ENCODE results near the gene SNX27. TPM values are rescaled to one million over a fixed set of nuclear protein-coding genes. Genes with fewer than 3 reads are reported as not detected.

Gene SNX27
- polyA plus RNA-seq, 3 donors, result 40.1 to 57.1 (median 47.6) TPM

DNA sequence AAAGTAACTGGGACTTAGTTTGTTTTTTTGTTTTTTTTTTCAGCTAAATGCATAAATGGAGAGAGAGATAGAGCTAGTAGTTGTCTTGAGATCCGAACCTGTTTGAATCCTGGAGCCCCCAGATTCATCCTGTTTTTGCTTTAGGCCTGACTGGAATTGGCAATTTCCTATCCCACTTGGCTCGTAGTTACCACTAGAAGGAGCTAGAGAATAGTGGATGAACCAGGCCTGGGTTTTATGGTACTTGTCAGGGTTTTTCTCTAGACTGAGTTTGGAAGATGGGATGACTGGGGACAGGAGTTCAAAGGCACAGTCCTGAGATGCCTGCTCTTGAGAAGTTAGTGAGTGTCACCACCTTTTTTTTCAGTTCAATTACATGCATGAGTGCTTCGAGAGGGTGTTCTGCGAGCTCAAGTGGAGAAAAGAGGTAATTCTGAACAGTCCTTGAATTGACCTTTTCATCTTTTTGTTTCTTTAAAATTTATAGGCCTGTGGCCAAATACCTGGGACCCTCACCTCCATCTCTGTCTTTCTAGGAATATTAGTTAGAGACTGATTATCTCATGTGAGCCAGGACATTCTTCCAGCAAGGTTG, 81.3 kb downstream of the SNX27 start:
- intact Hi-C loops (cut with micrococcal nuclease), result no loop called here
- H3K27ac Mint-ChIP-seq, result peak overlapping the region; percentile 21 to 91 (median 47)
- peaks cover 57 to 78% of the 10 kb centered on the region in 2 donors for H3K36me3 ChIP-seq (replicated peaks in 1 of 2; ENCODE audit: control insufficient read depth in 1 of 2, insufficient read depth in 2 of 2, low read length in 2 of 2)

DNA sequence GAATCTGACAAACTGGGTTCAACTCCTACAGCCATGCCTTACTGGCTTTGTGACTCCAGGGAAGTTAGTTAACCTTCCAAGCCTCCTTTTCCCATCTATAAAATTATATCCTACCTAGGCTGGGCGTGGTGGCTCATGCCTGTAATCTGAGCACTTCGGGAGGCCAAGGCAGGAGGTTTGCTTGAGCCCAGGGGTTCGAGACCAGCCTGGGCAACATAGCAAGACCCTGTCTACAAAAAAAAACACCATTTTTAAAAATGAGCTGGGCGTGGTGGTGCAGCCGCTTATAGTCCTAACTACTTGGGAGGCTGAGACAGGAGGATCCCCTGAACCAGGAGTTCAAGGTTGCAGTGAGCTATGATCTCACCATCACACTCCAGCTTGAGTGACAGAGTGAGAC, 89.7 kb downstream of the SNX27 start:
- Histone ChIP-seq H3K9me3 (replicated peaks in 1 of 2; ENCODE audit: control insufficient read depth in 1 of 2, insufficient read depth in 1 of 2, low read length in 2 of 2) (no peaks in the 10 kb centered on the region), H3K4me3 (replicated peaks in 1 of 3; ENCODE audit: low read depth in 2 of 3, low read length in 3 of 3) (no peak overlapping the region), H3K27ac (ENCODE audit: low read depth in 1 of 2, low read length in 2 of 2) (no peak overlapping the region), H3K4me2 (replicated peaks; ENCODE audit: extremely low read depth, low read length, poor library complexity, severe bottlenecking) (no peak overlapping the region), H3K27me3 (ENCODE audit: control insufficient read depth in 2 of 2, insufficient read depth in 2 of 2, low read length in 2 of 2) (no peaks in the 10 kb centered on the region), H3K79me2 (ENCODE audit: insufficient read depth, low read length) (no peaks in the 10 kb centered on the region), H2AFZ (ENCODE audit: insufficient read depth, low read depth, low read length, poor library complexity, severe bottlenecking) (no peak overlapping the region), H3K4me1 (ENCODE audit: control insufficient read depth in 1 of 2, insufficient read depth in 2 of 2, low read length in 2 of 2) (peaks cover 0 to 5% of the 10 kb centered on the region in 2 donors), H4K20me1 (ENCODE audit: insufficient read depth, low read length) (peaks cover 16% of the 10 kb centered on the region), H3K36me3 (replicated peaks in 1 of 2; ENCODE audit: control insufficient read depth in 1 of 2, insufficient read depth in 2 of 2, low read length in 2 of 2) (peaks cover 54 to 57% of the 10 kb centered on the region in 2 donors), H3K9ac (ENCODE audit: insufficient read depth, low read length, poor library complexity, severe bottlenecking) (no peak overlapping the region)
- TF ChIP-seq, protein P1, sequence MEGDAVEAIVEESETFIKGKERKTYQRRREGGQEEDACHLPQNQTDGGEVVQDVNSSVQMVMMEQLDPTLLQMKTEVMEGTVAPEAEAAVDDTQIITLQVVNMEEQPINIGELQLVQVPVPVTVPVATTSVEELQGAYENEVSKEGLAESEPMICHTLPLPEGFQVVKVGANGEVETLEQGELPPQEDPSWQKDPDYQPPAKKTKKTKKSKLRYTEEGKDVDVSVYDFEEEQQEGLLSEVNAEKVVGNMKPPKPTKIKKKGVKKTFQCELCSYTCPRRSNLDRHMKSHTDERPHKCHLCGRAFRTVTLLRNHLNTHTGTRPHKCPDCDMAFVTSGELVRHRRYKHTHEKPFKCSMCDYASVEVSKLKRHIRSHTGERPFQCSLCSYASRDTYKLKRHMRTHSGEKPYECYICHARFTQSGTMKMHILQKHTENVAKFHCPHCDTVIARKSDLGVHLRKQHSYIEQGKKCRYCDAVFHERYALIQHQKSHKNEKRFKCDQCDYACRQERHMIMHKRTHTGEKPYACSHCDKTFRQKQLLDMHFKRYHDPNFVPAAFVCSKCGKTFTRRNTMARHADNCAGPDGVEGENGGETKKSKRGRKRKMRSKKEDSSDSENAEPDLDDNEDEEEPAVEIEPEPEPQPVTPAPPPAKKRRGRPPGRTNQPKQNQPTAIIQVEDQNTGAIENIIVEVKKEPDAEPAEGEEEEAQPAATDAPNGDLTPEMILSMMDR (IDR thresholded peaks at IDR 0.05), result no peak
- intact Hi-C loops (cut with micrococcal nuclease), result no loop called here
- Mint-ChIP-seq H3K27ac (peak overlapping the region in 1 of 7 donors; percentile 47), H3K27me3 (ENCODE audit: low read depth in 3 of 3) (peaks cover 0 to 5% (median 1%) of the 10 kb centered on the region in 3 donors), H3K9me3 (no peaks in the 10 kb centered on the region), H3K4me3 (no peak overlapping the region), H3K36me3 (peaks cover 44 to 48% of the 10 kb centered on the region in 2 donors), H3K4me1 (peaks cover 15% of the 10 kb centered on the region)
- no peak for DNase-seq
- WGBS (ENCODE audit: insufficient coverage), result 100% methylated on average over 1 of the region's 5 CpGs

More for the DNA sequence above, 81.3 kb downstream of the SNX27 start:
- H3K9me3 Mint-ChIP-seq, result peaks cover 0 to 3% (median 0%) of the 10 kb centered on the region in 7 donors
- Histone ChIP-seq H2AFZ (ENCODE audit: insufficient read depth, low read depth, low read length, poor library complexity, severe bottlenecking) (no peak overlapping the region), H3K4me2 (replicated peaks; ENCODE audit: extremely low read depth, low read length, poor library complexity, severe bottlenecking) (no peak overlapping the region), H3K79me2 (ENCODE audit: insufficient read depth, low read length) (no peaks in the 10 kb centered on the region), H3K27me3 (ENCODE audit: control insufficient read depth in 2 of 2, insufficient read depth in 2 of 2, low read length in 2 of 2) (no peaks in the 10 kb centered on the region), H4K20me1 (ENCODE audit: insufficient read depth, low read length) (peaks cover 17% of the 10 kb centered on the region), H3K9ac (ENCODE audit: insufficient read depth, low read length, poor library complexity, severe bottlenecking) (no peak overlapping the region), H3K9me3 (replicated peaks in 1 of 2; ENCODE audit: control insufficient read depth in 1 of 2, insufficient read depth in 1 of 2, low read length in 2 of 2) (no peaks in the 10 kb centered on the region), H3K27ac (ENCODE audit: low read depth in 1 of 2, low read length in 2 of 2) (peak overlapping the region in 1 of 2 donors; percentile 70), H3K4me1 (ENCODE audit: control insufficient read depth in 1 of 2, insufficient read depth in 2 of 2, low read length in 2 of 2) (peaks cover 25 to 27% of the 10 kb centered on the region in 2 donors), H3K4me3 (replicated peaks in 1 of 3; ENCODE audit: low read depth in 2 of 3, low read length in 3 of 3) (no peak overlapping the region)
- TF ChIP-seq, protein P1 (IDR thresholded peaks at IDR 0.05), result peak; percentile 31
- WGBS (ENCODE audit: insufficient coverage), result no CpG with 5 or more reads among the region's 4 CpGs
- peaks cover 70 to 87% of the 10 kb centered on the region in 2 donors for H3K36me3 Mint-ChIP-seq
- H3K4me3 Mint-ChIP-seq, result no peak overlapping the region
- peaks cover 35% of the 10 kb centered on the region for H3K4me1 Mint-ChIP-seq
- DNase-seq, result no peak
- H3K27me3 Mint-ChIP-seq (ENCODE audit: low read depth in 3 of 3), result no peaks in the 10 kb centered on the region
